Amygdala (tissue), 56 donors: ENCODE data around the gene ASAP3.

Experiments used
- DNase-seq, 56 donors: peaks; one replicate each; lab custom pipeline; 2025; lab: John Stamatoyannopoulos, UW

Gene ASAP3

DNA sequence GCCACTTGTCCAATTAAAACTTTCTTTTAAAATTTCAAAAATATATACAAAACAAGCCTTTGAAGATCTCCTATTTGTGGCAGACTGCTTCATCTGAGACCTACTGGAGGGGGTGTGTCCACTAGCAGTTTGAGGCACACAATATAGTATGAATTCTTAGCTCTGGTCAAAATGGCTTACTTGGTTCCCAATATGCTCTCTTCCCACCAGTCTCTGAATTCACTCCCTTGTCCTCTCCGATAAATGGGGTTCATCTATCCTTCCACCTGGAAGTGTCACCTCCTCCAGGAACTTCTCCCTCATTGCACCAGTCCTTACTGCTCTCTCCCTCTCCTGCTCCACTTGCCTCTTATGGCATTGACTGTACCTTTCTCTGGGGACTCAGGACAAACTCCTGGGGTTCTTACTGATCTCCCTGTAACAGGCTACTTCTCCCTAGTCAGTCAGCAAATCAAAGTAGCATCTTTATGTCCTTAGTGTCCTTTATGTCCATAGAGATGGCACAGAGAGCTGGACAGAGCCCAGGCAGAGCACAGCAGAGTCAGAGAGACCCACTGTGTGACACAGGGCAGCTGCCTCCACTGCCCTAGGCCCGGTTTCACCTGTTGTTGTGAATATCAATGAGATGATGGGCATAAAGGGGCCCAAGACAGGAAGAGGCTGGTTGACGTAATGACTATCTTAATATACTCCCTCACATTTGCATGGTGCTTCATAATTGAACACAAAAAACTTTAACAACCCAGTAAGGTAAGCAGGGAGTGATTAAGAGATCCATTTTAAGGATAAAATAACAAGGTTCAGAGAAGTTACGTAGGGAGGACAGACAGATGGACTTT lies 3.6 kb downstream of the ASAP3 start:
- DNase-seq = no peak

DNA sequence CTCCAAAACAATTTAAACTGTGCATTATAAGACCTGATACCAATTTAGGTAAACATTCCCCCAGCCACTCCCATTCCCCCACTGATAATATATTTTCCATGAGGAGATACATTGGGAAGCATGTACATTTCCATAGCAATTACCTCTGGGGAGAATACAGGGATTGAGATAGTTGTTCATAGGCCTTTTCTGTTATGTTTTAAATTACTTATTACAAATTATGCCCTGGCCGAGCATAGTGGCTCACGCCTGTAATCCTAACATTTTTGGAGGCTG lies 4.4 kb downstream of the ASAP3 start:
- no peak for DNase-seq

DNA sequence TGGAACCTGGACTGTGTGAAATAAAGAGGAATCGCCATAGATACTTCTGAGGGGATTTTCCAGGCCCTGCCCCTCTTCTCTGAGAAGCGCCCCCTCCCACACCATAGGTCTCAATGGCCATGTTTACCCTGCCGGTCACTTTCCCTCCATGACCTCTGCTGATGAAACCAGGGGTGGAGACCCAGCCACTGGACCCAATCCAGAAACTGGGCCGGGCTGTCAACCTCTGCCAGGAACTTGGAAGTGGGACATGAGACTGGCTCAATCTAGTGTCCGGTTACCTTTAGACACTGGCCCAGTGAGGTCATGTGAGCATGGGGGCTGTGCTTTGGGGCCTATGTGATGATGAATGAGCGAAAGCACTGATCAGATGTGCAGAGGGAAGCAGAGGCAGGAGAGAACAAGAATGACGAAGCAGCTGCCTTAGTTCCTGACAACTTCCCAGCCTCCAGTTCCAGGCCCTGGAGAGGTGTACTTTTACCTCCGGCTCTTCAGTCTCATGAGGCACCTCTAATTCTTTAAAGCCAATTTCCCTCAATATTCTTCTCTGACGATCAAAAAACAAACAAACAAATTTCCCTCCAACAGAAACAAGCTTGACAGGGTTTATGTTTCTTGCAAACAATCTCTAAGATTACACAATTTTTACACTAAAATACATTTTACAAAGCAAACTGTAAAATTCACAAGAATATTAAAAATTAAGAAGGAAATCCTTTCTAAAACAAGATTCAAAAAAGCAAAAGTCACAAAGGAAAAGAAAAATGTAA lies 4.9 kb downstream of the ASAP3 start:
- DNase-seq = peak in 26 of 56 donors; percentile 2 to 64 (median 20)

DNA sequence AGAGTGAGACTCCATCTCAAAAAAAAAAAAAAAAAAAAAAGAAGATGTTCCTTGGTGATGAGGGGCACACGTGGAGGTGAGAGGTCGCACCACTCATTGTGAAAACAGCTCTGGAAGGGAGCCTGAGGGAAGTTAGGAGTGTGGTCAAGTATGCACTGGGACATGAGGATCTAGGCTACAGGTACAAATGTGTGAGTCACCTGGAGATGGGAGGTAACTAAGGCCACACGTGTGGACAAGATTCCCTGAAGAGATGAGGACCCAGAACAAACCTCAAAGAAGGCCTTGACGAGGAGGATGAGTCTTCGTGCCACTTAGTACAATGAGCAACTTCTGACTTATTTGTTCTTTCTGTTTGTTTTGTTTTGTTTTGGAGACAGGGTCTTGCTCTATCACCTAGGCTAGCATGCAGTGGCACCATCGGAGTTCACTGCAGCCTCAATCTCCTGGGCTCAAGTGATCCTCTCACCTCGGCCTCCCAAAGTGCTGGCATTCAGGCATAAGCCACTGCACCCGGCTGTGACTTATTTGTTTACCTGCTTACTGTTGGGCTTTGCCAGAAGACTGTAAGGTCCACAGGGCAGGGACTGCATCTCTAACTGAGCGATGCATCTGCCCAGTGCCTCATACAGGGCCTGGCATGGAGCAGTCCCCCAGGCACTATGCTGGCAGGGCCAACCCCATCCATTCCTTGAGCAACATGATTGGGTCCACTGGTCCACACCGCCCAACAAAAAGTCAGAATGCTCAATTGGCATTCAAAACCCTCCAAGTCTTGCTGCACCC lies 6.4 kb downstream of the ASAP3 start:
- no peak for DNase-seq

DNA sequence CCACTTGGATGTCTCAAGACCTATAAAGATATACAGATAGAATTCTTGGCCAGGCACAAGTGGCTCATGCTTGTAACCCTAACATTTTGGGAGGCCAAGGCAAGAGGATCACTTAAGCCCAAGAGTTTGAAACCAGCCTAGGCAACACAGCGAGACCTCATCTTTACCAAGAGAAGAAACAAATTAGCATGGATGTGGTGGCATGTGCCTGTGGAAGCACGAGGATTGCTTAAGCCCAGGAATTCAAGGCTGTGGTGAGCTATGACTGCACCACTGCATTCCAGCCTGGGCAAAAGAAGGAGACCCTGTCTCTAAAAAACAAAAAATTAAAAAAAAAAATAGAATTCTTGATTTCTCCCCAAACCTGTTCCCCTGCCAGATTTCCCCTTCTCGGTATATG lies 8.3 kb downstream of the ASAP3 start:
- no peak for DNase-seq

DNA sequence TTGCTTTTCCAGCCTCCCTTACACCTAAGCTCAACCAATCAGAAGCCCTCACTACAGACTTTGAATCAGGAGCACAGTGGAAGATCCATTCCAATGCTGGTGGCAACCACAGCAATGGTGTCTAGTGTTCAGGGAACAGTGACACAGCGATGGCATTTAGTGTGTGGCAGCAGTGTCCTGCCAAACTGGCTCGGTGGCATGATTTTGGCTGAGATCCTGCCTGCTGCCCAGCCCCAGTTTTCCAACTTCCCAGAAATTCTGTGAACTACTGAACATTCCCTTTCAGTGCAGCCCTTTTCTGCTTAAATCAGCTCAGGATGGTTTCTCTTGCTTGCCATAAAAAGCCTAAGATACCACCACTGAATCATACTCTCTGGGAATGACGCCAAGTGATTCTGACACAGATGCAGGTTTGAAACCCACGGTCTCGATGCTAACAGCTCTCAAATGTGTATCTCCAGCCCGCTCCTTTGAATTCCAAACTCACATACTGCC lies 8.8 kb downstream of the ASAP3 start:
- peak in 26 of 56 donors; percentile 3 to 61 (median 22) for DNase-seq

DNA sequence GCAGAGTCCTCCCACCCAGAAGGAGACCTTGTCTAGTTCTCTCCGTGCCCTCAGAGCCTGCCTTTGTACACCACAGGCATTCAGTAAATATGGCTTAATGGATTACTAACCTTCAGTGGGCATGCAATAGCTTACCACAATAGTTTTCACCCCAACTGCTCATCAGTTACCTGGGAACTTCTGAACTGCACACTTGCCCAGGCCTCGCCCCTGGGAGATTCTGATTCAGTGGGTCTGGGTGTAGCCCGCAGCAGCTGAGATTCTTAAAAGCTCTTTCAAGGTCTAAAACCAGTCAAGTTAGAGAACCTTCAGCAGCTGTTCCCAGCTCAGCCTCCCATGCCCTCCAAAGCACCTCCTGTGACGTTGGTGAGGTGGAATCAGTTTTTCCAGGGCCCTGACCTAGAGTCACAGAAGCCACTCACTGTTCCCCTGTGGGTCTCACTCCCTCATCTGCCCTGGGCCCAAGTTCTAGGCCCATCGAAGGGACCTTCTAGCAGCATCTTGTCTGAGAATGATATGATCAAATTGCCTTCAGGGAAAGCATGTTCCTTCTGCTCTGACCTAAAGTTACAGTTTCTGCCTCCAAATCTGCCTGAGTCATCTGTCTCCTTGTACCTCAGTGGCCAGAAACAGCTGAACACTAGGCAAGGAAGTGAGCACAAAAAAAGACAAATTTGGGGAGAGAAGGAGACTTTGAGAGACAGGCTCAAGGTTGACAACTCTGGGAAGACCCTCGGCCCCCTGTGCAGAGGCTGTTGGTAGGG lies 10.8 kb downstream of the ASAP3 start:
- DNase-seq = no peak

DNA sequence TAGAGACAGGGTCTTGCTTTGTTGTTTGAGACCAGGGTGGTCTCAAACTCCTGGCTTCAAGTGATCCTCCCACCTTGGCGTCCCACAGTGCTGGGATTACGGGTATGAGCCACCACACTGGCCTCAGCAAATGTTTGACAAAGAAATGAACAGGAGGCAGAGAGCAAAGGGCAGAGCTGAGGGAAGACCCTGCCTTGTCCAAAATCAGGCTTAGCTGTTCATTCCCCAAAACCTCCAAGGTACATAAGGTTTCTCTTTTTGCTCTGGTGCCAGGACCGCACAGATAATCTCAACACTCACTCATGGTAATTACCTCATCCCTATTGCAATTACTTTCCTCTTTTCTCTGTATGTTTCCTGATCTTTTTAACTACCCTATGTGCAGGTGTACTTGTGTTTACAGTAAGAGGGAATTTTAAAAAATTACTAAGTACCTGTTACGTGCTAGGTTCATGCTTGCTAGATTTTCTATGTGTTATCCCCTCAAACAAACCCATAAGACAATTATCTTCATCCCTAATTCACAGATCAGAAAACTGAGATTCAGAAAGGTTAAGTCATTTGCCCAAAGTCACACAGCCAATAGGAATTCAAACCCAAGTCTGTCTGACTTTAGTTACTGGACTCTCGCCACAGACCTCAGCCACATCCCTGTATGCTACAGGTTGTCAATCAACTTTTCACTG lies 11.5 kb downstream of the ASAP3 start:
- DNase-seq = no peak

DNA sequence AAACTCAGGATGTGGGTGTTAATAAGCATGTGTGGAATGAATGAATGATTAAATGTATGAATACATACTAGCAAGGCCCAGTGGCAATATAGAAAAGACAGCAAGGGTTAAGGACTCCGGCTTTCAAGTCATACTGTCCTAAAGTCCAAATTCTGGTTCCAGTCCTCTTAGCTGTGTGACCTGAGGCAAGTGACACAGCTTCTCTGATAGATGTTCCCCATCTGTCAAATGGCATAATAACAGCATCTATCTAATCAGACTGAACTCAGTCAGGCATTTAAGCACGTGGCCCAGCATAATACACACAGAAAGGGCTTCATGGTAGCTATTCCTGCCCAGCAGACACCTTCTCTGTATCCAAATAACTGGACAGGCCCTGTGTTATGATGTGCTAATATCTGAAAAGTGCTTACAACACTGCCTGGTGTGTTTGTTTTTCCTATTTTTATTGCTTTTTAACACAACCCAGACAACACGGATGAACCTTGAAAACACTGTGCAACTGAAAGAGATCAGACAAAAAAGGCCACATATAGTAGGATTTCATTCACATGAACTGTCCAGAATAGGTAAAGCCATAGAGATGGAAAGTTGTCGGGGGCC lies 12.4 kb downstream of the ASAP3 start:
- no peak for DNase-seq

DNA sequence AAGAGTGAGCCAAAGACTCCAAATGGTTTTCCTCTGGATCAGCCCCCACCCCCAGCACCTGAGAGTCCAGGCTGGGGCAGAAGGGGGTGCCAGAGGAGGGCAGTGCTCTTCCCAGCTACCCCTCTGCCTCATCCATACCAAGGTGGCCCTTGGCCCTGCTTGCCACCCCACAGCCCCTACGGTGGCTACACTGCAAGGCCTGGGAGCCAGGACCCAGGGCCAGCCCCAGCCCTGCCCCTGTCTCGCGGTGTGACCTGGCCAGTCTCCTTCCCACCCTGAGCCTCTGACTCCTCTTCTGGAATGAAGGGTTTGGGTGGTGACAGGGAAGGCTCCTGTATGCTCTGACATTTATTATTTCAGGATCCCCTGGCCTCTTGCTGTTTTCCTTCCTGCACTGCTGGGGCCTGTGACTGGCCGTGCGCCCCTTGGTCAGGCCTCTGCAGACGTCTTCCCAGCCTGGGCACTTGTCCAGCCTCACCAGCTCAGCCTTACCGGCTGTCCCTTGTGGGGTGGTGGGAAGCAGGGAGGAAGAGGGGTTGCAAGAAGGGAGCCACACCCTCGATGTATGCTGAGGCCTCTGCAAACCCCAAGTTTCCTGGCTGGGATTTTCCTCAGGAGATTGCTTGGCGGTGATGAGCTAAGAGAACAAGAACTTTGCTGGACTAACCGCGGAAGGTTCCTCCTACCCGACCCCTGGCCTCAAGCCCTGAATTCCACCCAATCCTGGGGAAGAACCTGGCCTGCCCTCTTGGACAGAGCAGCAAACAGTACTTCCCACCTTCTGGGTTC lies 13.5 kb downstream of the ASAP3 start:
- DNase-seq = peak in 8 of 56 donors; percentile 3 to 38 (median 18)

DNA sequence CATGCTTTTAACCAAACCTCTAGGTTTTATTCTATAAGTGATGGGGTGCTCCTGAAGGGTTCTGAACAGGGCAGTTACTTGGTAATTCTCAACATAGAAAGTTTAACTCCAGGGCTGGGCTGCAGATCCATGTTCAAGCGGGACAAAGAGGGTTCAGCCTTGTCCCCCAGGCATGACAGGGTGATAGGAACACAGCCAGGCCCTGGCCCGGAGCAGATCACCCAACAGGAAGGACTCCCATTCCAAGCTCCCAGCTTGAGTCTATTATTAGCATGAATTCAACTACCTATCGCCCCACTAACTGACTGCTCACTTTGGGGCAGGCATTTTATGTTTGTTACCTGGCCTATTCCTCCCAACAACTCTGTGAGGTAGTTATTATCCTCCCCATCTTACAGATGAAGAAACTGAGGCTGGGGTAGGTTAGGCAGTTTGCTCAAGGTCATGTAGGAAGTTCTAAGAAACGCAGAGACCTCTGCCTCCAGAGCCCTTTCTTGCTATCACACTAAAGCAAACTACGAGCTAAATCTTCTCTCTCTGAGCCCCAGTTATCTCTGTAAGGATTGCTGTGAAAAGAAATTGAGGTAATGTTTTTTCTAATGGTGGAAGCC lies 14.5 kb downstream of the ASAP3 start:
- no peak for DNase-seq

DNA sequence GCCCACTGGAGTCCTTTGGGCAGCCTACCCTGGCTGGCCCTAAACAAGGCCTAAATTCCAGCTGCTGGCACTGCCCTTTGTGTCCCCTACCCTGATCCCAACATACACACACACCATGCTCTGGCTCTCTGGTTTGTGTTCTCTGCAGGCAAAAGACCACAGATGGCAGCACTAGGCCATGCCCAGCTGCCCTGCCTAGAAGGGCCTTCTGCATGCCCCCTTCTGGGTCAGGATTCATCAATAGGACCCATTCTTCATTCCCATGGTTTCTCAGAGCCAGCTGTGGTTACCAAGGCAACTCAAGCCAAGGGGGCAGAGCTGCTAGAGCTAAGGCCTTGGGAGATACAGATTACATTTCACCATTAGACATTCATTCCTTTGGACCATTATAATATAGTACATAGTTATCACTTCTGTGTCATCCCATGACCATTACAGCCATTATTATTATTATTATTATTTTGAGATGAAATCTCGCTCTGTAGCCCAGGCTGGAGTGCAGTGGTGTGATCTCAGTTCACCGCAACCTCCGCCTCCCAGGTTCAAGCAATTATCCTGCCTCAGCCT lies 17.5 kb downstream of the ASAP3 start:
- DNase-seq = peak in 48 of 56 donors; percentile 9 to 87 (median 57)

DNA sequence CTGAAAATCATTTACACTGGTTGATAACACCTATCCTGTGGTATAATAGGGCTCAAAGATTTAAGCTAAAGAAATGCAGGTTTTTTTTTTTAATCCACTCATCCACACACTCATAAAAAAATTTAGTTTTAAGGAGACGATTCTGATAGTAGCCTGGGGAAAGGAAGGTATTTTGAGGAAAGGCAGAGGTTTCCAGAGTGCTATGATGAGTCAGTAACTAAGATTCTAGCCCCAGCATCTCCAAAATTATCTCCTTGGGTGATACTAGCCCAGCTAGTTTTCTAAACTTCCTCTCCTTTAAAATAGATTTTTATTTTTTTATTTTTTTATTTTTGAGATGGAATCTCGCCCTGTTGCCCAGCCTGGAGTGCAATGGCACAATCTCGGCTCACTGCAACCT lies 20.7 kb downstream of the ASAP3 start:
- no peak for DNase-seq

DNA sequence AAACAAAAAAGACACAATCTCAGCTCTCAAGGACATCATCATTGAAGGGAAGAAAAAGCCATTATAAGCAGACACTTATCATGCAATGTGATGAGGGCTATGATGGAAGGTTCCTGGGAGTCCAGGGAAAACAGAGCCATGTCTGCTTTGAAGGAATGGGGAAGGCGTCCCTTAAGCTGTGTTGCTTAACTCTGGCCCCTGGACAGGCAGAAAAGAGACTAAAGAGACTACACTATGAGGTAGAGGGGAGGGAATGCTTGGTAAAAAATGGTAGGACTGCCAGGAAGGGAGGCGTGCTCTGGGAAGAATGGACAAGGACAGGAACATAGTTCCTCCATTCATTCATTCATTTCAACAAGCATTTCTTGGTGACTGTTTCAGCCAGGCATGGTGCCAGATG lies 21.2 kb downstream of the ASAP3 start:
- DNase-seq = no peak

DNA sequence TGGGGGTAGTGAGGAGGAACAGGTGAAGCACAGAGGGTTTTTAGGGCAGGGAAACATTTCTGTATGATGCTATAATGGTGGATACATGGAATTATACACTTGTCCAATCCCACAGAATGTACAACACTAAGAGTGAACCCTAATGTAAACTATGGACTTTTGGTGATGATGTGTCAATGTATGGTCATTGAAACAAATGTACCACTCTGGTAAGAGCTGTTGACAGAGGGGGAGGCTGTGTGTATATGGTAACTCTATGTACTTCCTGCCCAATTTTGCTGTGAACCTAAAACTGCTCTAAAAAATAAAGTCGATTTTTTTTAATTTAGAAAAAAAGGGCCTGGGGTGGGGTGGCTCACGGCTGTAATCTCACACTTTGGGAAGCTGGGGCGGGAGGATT lies 22.9 kb downstream of the ASAP3 start:
- no peak for DNase-seq

DNA sequence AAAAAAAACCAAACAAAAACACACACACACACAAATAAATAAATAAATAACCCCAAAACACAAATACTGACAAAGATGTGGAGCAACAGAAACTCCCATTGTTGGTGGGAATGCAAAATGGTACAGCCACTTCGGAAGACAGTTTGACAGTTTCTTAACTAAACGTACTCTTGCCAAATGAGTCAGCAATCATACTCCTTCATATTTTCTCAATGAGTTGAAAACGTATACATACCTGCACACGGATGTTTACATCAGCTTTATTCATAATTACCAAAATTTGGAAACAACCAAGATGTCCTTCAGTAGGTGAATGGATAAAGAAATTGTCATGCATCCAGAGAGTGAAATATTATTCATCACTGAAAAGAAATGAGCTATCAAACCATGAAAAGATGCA lies 23.5 kb downstream of the ASAP3 start:
- DNase-seq = no peak

DNA sequence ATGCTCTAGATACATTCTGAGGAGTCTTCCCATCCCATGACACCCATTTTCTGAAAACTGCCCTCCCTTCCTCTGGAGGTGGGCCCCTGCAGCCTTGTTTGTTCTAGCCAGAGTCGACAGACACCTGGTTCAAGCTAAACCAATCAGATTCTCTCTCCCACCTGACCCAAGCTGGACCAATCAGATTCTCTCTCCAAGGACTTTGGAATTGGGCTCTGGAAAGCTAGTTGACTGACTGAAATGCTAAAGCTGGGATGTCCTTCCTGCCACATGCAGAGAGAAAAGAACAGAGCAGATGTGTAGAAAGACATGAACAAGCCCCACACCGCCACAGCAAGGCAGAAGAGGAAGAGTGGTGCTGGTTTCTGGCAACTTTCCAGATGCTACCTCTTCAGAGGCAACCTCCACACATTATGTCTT lies 24.6 kb downstream of the ASAP3 start:
- no peak for DNase-seq

DNA sequence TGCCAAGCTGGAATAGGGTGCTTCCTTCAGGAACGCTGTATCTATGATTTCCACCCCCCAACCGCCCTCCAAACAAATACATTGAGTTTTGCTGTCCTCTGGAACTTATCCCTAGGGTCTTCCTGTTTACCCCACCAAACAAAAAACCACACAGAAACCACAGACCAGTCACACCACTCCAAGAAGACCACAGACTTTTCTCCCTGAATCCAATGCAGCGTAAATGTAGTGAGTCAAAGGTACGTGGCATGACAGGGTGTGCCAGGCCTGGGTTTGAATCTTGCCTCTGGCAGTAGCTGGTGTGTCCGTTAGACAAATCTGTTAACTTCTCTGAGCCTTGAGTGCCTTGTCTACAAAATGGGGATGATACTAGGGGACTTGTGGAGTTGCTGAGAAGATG lies 27.8 kb downstream of the ASAP3 start:
- no peak for DNase-seq
